BLaER1 (cell line): ENCODE results near the gene FABP7.

Experiments
- H3K27ac ChIP-seq: shearing (Covaris generic); formaldehyde crosslinking; 2 replicates; pipeline ENCODE4 v1.8.1; 2022
- H3K27me3 ChIP-seq: shearing (Covaris generic); formaldehyde crosslinking; 2 replicates; pipeline ENCODE4 v1.8.1; 2022
- H3K36me3 ChIP-seq: shearing (Covaris generic); formaldehyde crosslinking; 2 replicates; pipeline ENCODE4 v1.8.1; 2022
- H3K4me1 ChIP-seq: shearing (Covaris generic); formaldehyde crosslinking; 2 replicates; pipeline ENCODE4 v1.8.1; 2022
- H3K4me2 ChIP-seq: shearing (Covaris generic); formaldehyde crosslinking; 2 replicates; pipeline ENCODE4 v1.8.1; 2022
- H3K4me3 ChIP-seq: shearing (Covaris generic); formaldehyde crosslinking; 2 replicates; pipeline ENCODE4 v1.8.1; 2022
- H3K9ac ChIP-seq: shearing (Covaris generic); formaldehyde crosslinking; 2 replicates; pipeline ENCODE4 v1.8.1; 2022
- H3K9me3 ChIP-seq: shearing (Covaris generic); formaldehyde crosslinking; 2 replicates; pipeline ENCODE4 v1.8.1; 2022
- H4K20me1 ChIP-seq: shearing (Covaris generic); formaldehyde crosslinking; 2 replicates; pipeline ENCODE4 v1.8.1; 2022
- Cebpa-rat ChIP-seq: shearing (Covaris generic); IDR thresholded peaks from 2 replicates; pipeline ENCODE4 v1.8.1; 2022

Gene FABP7

GRCh38 chr6:122783401-122783800 lies 3.9 kb downstream of the FABP7 start:
- H3K4me1 ChIP-seq = no peaks in the 10 kb centered on the region
- H3K4me2 ChIP-seq = no peak overlapping the region
- no peaks in the 10 kb centered on the region for H3K36me3 ChIP-seq
- H3K27ac ChIP-seq = no peak overlapping the region
- no peaks in the 10 kb centered on the region for H3K9me3 ChIP-seq
- no peak overlapping the region for H3K9ac ChIP-seq
- H3K27me3 ChIP-seq = no peaks in the 10 kb centered on the region
- TF ChIP-seq Cebpa-rat = no peak
- H4K20me1 ChIP-seq = no peaks in the 10 kb centered on the region
- no peak overlapping the region for H3K4me3 ChIP-seq

DNA sequence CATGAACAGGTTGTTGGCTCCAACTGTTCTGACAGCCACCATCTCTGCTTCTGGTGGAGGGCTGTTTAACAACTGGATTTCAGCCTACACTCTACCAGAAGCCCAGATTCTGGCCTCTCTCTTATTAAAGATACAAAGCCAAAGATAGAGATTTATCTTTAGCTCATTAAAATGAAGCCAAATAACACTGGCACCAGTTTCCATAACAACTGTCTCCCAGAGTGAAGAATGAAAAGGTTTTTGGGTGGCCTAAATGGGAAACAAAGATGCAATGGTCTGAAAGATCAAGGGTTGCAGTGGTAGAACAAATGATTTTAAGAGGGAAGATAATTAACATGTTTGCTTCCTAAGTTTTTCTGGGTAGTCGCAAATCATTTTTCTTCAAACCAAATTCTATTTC lies 6.4 kb downstream of the FABP7 start:
- Histone ChIP-seq H3K4me1 (no peaks in the 10 kb centered on the region), H3K9me3 (peaks cover 8% of the 10 kb centered on the region), H3K27me3 (no peaks in the 10 kb centered on the region), H3K4me3 (no peak overlapping the region), H3K27ac (no peak overlapping the region), H4K20me1 (no peaks in the 10 kb centered on the region), H3K36me3 (no peaks in the 10 kb centered on the region), H3K9ac (no peak overlapping the region), H3K4me2 (no peak overlapping the region)
- TF ChIP-seq Cebpa-rat = no peak

- no peaks in the 10 kb centered on the region for H3K4me1 ChIP-seq
- H3K9me3 ChIP-seq = peaks cover 8% of the 10 kb centered on the region
- no peaks in the 10 kb centered on the region for H3K27me3 ChIP-seq
- TF ChIP-seq Cebpa-rat = no peak
- H3K36me3 ChIP-seq = no peaks in the 10 kb centered on the region
- no peak overlapping the region for H3K4me3 ChIP-seq
- no peak overlapping the region for H3K27ac ChIP-seq
- H3K4me2 ChIP-seq = no peak overlapping the region
- no peak overlapping the region for H3K9ac ChIP-seq
- H4K20me1 ChIP-seq = no peaks in the 10 kb centered on the region
Measured at GRCh38 chr6:122787721-122788120, 8.2 kb downstream of the FABP7 start.

- H3K36me3 ChIP-seq = no peaks in the 10 kb centered on the region
- H3K27ac ChIP-seq = no peak overlapping the region
- H4K20me1 ChIP-seq = no peaks in the 10 kb centered on the region
- no peak overlapping the region for H3K4me2 ChIP-seq
- H3K9ac ChIP-seq = no peak overlapping the region
- H3K27me3 ChIP-seq = no peaks in the 10 kb centered on the region
- no peak overlapping the region for H3K4me3 ChIP-seq
- peaks cover 8% of the 10 kb centered on the region for H3K9me3 ChIP-seq
- no peaks in the 10 kb centered on the region for H3K4me1 ChIP-seq
- no peak for TF ChIP-seq Cebpa-rat
Measured at GRCh38 chr6:122788208-122788607, 8.7 kb downstream of the FABP7 start.

GRCh38 chr6:122788663-122789181 lies 9.2 kb downstream of the FABP7 start:
- H3K27me3 ChIP-seq = no peaks in the 10 kb centered on the region

DNA sequence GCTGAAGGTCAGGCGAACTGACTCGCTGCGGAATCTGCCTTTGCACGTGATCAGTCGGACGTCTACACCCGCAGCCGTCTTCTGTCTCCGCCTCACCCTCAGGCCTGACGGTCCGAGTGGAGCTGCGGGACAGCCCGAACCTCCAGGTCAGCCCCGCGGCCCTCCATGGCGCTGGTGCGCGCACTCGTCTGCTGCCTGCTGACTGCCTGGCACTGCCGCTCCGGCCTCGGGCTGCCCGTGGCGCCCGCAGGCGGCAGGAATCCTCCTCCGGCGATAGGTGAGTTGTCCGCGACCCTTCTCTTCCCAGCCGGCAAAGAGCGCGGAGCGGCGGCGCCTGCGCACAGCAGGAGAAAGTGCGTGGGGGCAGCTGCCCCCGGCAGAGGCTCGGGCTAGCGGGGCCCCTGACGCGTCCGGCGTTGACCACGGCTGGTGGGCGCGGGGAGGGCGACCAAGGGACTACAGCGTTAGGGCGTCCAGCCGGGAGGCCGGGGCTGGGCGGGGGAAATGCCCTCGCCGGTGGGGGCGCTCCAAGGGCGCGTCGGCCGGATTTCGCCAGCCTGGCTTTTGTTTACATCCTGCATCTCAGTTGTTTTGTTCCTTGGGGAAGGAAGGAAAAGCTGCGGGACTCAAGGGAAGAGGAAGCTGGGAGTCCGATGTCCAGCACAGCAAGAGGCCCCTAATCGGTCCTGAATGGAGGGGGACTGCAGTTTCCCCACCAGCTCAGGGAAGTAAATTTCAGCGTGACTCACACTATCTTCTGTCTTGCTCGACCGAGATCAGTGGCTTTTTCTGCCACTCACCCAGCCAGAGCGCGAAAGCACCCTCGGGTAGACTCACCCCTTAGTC lies 9.9 kb downstream of the FABP7 start, which contains the start of gene SMPDL3A:
Gene SMPDL3A, plus strand, starts transcription at position 77 of the 846 bp plus-strand sequence. Its CDS starts 89 bp downstream, at position 166.
- Histone ChIP-seq H3K9ac (no peak within 1 kb of the TSS), H3K27me3 (no peaks in the 10 kb centered on the region), H3K4me1 (no peaks in the 10 kb centered on the region), H3K4me2 (no peak within 1 kb of the TSS), H3K36me3 (no peaks in the 10 kb centered on the region), H4K20me1 (no peaks in the 10 kb centered on the region), H3K27ac (no peak within 1 kb of the TSS), H3K4me3 (no peak within 1 kb of the TSS), H3K9me3 (peaks cover 8% of the 10 kb centered on the region)
- TF ChIP-seq Cebpa-rat = no peak

More at GRCh38 chr6:122788663-122789181, 9.2 kb downstream of the FABP7 start:
- Histone ChIP-seq H3K4me2 (no peak overlapping the region), H3K27ac (no peak overlapping the region), H3K9ac (no peak overlapping the region), H3K9me3 (peaks cover 8% of the 10 kb centered on the region), H3K4me3 (no peak overlapping the region), H4K20me1 (no peaks in the 10 kb centered on the region), H3K36me3 (no peaks in the 10 kb centered on the region), H3K4me1 (no peaks in the 10 kb centered on the region)
- no peak for TF ChIP-seq Cebpa-rat

DNA sequence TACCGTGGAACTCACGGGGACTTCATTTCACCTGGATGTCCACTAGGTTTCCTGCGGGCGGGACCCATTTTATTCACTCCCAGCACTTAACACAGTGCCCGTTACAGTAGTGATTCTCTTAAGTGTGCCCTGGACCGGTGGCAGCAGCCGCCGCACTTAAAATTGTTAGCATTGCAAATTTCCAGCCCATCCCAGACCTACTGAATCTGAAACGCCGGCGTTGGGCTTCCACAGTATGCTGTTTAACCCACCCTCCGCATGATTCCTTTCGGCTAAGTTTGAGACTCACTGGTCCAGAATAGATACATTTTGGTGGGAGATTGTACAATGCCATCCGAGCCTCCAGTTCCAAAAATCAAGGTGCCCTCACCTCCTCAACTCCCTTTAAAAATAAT lies 10.5 kb downstream of the FABP7 start:
- H3K4me1 ChIP-seq = no peaks in the 10 kb centered on the region
- H3K4me2 ChIP-seq = no peak overlapping the region
- H3K36me3 ChIP-seq = no peaks in the 10 kb centered on the region
- no peaks in the 10 kb centered on the region for H3K27me3 ChIP-seq
- peaks cover 8% of the 10 kb centered on the region for H3K9me3 ChIP-seq
- H3K4me3 ChIP-seq = no peak overlapping the region
- H3K27ac ChIP-seq = no peak overlapping the region
- H3K9ac ChIP-seq = no peak overlapping the region
- no peak for TF ChIP-seq Cebpa-rat
- no peaks in the 10 kb centered on the region for H4K20me1 ChIP-seq

DNA sequence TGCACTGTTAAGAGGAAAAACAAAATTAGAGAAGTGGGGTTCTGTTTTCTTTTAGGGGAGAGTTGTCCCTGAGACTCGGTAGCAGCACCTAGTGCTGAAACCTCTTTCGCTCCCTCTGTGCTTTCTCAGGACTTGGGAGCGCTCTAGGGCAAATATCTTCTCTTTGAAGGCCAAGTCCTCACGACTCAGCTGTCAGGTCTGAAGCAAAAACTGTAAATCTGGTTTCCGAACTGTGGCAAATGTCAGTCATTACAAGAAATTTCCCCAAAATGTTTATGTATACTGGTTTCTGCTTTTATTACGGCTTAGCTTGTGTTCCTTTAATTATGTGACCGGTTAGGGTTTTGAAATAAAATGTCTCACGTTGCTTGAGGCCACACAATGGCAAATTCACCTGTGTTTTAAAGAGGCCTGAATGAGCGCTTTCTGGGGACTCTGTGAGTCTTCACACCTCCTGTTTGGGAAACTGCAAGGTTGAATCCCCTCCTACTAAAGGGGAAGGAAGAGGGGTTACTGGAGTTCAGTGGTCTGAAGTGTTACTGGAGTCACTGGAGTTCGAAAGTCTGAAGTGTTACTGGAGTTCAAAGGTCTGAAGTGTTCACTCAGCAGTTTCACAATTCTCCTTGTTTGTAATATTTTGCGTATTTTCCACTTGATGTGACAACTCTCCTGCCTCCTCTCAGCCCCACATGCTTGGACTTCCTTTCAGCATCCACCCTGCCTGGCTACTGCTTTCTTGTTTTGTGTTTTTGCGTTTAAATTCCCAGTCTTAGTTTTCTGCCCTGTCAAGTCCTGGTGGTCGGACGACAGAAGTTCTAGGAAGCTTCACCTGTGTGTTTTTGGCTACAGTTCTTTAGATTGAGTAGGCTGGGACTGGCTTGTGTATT lies 11.2 kb downstream of the FABP7 start:
- TF ChIP-seq Cebpa-rat = no peak
- no peak overlapping the region for H3K4me2 ChIP-seq
- no peaks in the 10 kb centered on the region for H4K20me1 ChIP-seq
- H3K4me1 ChIP-seq = no peaks in the 10 kb centered on the region
- peaks cover 8% of the 10 kb centered on the region for H3K9me3 ChIP-seq
- H3K9ac ChIP-seq = no peak overlapping the region
- H3K27me3 ChIP-seq = no peaks in the 10 kb centered on the region
- H3K36me3 ChIP-seq = no peaks in the 10 kb centered on the region
- no peak overlapping the region for H3K27ac ChIP-seq
- H3K4me3 ChIP-seq = no peak overlapping the region

DNA sequence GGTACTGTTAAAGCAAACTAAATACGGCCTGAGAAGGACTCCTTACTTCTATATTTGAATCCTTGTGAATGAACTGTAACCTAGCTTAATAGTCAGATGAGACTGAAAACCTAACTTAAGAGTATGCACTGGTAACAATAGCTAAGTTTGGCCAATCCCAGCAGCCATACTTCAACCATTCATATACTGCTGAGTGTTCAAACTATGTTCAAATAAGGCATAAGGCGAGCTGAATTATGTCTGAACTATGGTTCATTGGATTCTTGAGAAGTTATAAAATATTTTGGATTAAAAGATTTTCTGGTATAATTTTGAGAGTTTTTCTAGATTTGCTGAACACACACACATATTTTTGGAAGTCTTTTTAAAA lies 11.8 kb downstream of the FABP7 start:
- Histone ChIP-seq H3K4me3 (no peak overlapping the region), H3K4me2 (no peak overlapping the region)

DNA sequence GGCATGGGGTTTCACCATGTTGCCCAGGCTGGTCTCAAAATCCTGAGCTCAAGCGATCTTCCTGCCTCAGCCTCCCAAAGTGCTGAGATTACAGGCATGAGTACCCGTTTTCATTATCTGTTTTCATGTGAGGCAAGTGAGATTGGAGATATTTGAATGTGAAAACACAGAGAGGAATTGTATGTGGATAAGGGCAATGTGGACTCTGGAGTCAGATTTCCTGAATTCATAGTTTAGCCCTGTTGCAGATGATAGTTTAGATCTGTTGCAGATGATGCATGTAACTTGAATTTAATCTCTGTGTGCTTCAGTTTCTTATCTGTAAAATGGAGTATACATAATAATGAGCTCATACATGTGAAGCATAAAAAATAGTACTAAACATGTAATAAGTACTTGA lies 13.2 kb downstream of the FABP7 start:
- Histone ChIP-seq H3K4me3 (no peak overlapping the region), H3K27ac (no peak overlapping the region), H3K36me3 (no peaks in the 10 kb centered on the region), H4K20me1 (no peaks in the 10 kb centered on the region), H3K9me3 (peaks cover 8% of the 10 kb centered on the region), H3K4me1 (no peaks in the 10 kb centered on the region), H3K27me3 (no peaks in the 10 kb centered on the region), H3K9ac (no peak overlapping the region), H3K4me2 (no peak overlapping the region)
- TF ChIP-seq Cebpa-rat = no peak

More for the DNA sequence above, 11.8 kb downstream of the FABP7 start:
- H4K20me1 ChIP-seq = no peaks in the 10 kb centered on the region
- no peaks in the 10 kb centered on the region for H3K27me3 ChIP-seq
- no peaks in the 10 kb centered on the region for H3K36me3 ChIP-seq
- H3K9ac ChIP-seq = no peak overlapping the region
- no peak overlapping the region for H3K27ac ChIP-seq
- H3K4me1 ChIP-seq = no peaks in the 10 kb centered on the region
- no peak for TF ChIP-seq Cebpa-rat
- peaks cover 8% of the 10 kb centered on the region for H3K9me3 ChIP-seq
